COLO829 (cell line): ENCODE data around the gene KIF21B.
"Not testable (repeated sequence)": the region's sequence is repeated elsewhere in the genome, so short reads cannot be mapped to it uniquely, and the experiment has no call there.

ENCODE experiments used
- DNase-seq: peaks from one replicate; pipeline ENCODE4 v3.0.0; 2012; ENCODE audit warnings: low spot score

The KIF21B gene

DNA sequence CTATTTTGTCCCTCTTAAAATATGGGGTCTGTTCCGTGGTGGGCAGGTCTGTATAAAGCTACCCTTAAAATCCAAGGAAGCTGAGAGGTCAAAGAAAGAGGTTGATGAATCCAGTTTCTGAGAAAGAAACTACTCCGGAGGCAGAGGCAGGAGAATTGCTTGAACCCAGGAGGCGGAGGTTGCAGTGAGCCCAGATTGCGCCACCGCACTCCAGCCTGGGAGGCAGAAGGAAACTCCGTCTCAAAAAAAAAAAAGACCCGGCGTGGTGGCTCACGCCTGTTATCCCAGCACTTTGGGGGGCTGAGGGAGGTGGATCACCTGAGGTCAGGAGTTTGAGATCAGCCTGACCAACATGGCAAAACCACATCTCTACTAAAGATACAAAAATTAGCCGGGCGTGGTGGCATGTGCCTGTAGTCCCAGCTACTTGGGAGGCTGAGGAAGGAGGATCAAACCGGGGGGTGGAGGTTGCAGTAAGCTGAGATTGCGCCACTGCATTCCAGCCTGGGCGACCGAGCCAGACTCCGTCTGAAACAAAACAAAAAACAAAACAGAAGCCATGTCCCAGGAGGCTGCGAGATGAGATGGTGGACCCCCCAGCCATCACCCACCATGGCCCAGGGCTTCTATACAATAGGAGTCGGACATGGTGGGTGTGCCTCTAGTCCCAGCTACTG lies 88.1 kb downstream of the KIF21B start:
- not testable (repeated sequence) for DNase-seq

- no peak for DNase-seq
Observed at GRCh38 chr1:200934676-200935245, 88.8 kb downstream of the KIF21B start.

GRCh38 chr1:200931776-200932175 lies 91.7 kb downstream of the KIF21B start:
- no peak for DNase-seq

DNA sequence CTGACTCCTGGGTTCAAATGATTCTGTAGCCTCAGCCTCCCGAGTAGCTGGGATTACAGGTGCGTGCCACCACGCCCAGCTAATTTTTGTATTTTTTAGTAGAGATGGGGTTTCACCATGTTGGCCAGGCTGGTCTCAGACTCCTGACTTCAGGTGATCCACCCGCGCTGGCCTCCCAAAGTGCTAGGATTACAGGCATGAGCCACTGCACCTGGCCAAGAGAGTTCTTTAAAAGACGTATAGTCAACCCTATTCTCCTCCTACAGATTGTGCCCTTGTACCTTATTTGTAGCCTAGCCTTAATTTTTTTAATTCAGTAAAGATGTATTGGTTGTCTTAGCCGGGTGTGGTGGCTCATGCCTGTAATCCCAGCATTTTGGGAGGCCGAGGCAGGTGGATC lies 93.2 kb downstream of the KIF21B start:
- not testable (repeated sequence) for DNase-seq

- DNase-seq, result no peak
Observed at GRCh38 chr1:200929530-200930278, 93.8 kb downstream of the KIF21B start.

GRCh38 chr1:200925831-200926230 lies 97.7 kb downstream of the KIF21B start:
- no peak for DNase-seq

DNA sequence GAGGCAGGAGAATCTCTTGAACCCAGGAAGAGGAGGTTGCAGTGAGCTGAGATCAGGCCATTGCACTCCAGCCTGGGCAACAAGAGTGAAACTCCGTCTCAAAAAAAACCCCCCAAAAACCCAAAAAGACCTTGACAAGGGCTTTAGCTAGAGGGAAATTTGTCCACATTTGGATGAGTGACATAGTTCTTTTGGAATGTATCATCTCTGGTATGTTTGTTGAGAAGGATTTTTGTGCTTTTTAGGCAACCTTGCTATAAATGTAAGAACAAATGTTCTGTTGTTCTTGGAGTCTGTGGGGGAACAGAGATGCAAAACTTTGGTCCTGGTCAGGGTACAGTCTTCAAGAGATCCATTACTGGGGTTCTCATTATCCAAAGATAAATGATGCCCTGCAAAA lies 99.9 kb downstream of the KIF21B start:
- peak; percentile 32 for DNase-seq

DNA sequence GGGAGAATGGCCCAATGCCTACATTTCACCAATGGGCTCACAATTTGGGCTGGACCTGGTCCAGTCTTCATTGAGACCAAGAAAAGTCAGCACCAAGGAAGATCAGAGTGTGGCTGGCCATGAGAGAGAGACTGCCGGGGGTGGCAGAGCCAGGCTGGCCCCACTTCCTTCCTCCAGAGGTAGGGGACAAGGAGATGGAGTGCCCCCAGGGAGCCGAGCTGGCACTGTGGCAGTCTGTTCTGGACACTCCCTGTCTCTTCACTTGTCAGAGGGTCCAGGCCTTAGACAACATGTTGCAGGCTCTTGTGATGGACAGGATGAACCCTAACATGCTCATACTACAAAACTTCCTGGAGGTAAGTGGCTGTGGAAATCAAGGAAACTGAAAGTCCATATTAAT lies 101.1 kb downstream of the KIF21B start:
- DNase-seq, result no peak

GRCh38 chr1:200921571-200922110 lies 101.9 kb downstream of the KIF21B start:
- DNase-seq, result no peak
